Stimulated activated CD4-positive, alpha-beta T cell treated with anti-CD3 and anti-CD28 coated beads, Interleukin-15, amount 100 ng/mL, for 48 hours (primary cell): ENCODE results near the gene CAPZB.

Experiments
- DNase-seq, 2 donors: peaks; one replicate each; pipeline ENCODE4 v3.0.0-alpha.2; 2020; ENCODE audit warnings: low read depth in 2 of 2

CAPZB gene

GRCh38 chr1:19385221-19385620 is 100.1 kb downstream of the CAPZB start:
- no peak for DNase-seq

- no peak for DNase-seq
These were observed 100.6 kb downstream of the CAPZB start for GRCh38 chr1:19384772-19385187.

GRCh38 chr1:19384113-19384512 is 101.2 kb downstream of the CAPZB start:
- DNase-seq, result no peak

- no peak for DNase-seq
These were observed 103.1 kb downstream of the CAPZB start for GRCh38 chr1:19382222-19382621.

GRCh38 chr1:19381261-19381660 is 104.1 kb downstream of the CAPZB start:
- no peak for DNase-seq

GRCh38 chr1:19377812-19378718 is 107.3 kb downstream of the CAPZB start:
- DNase-seq, result peak in 1 of 2 donors; percentile 26

GRCh38 chr1:19376428-19377372 is 108.6 kb downstream of the CAPZB start:
- DNase-seq, result no peak

- DNase-seq, result no peak
These were observed 109.5 kb downstream of the CAPZB start for GRCh38 chr1:19375631-19376400.

- no peak for DNase-seq
These were observed 110.4 kb downstream of the CAPZB start for GRCh38 chr1:19374926-19375325.

GRCh38 chr1:19374083-19374801 is 111.1 kb downstream of the CAPZB start:
- no peak for DNase-seq

GRCh38 chr1:19373211-19374082 is 111.9 kb downstream of the CAPZB start:
- DNase-seq, result no peak

GRCh38 chr1:19372602-19373001 is 112.7 kb downstream of the CAPZB start:
- no peak for DNase-seq

- no peak for DNase-seq
These were observed 113.2 kb downstream of the CAPZB start for GRCh38 chr1:19372136-19372514.

- DNase-seq, result no peak
These were observed 113.9 kb downstream of the CAPZB start for GRCh38 chr1:19371226-19372135.

GRCh38 chr1:19370453-19371170 is 114.7 kb downstream of the CAPZB start:
- DNase-seq, result no peak

- no peak for DNase-seq
These were observed 115.8 kb downstream of the CAPZB start for GRCh38 chr1:19369396-19370090.

GRCh38 chr1:19368964-19369363 is 116.4 kb downstream of the CAPZB start:
- DNase-seq, result no peak

GRCh38 chr1:19368050-19368449 is 117.3 kb downstream of the CAPZB start:
- DNase-seq, result no peak
